K562 (cell line): Measurements from ENCODE around the gene HEXIM2. TPM values are rescaled to one million over a fixed set of nuclear protein-coding genes. Genes with fewer than 3 reads are reported as not detected.

ENCODE experiments used
- ATF4 ChIP-seq: fragments of 450-650 bp; formaldehyde crosslinking; IDR thresholded peaks from 2 replicates; pipeline ENCODE4 v1.4.0; 2022; ENCODE audit warnings: mild to moderate bottlenecking, moderate library complexity
- CEBPZ ChIP-seq: fragments of 150-350 bp; IDR thresholded peaks from 2 replicates; pipeline ENCODE4 v1.6.1; 2014; ENCODE audit warnings: low read depth, mild to moderate bottlenecking, low read length, borderline replicate concordance
- E2F6 ChIP-seq, 2 experiments: IDR thresholded peaks; 2 replicates each; pipeline ENCODE4 v1.6.1; 2011; ENCODE audit warnings: borderline replicate concordance in 1 of 2, control low read depth in 1 of 2, low read depth in 1 of 2, low read length in 1 of 2, mild to moderate bottlenecking in 1 of 2, mixed read lengths in 1 of 2, moderate library complexity in 1 of 2; ENCODE audit not compliant: insufficient read depth in 1 of 2, insufficient read length in 1 of 2, poor library complexity in 1 of 2, severe bottlenecking in 1 of 2; ENCODE audit errors: extremely low read depth in 1 of 2
- ETV6 ChIP-seq, 3 experiments: fragments of 150-350 bp in 1 of 3; sonication (generic) in 1 of 3; formaldehyde crosslinking in 1 of 3; IDR thresholded peaks; 2 replicates each; pipeline versions ENCODE4 v1.6.1 to v1.8.0; 2014 to 2022; ENCODE audit warnings: borderline replicate concordance in 2 of 3, low read depth in 2 of 3, antibody characterized with exemption in 1 of 3, low read length in 1 of 3, mild to moderate bottlenecking in 1 of 3, missing genetic modification reagents in 1 of 3
- GTF2A2 ChIP-seq: IDR thresholded peaks from 2 replicates; pipeline ENCODE4 v1.6.1; 2016; ENCODE audit warnings: mild to moderate bottlenecking, missing genetic modification characterization, missing compliant biosample characterization
- HDAC2 ChIP-seq: fragments of 450-650 bp; IDR thresholded peaks from 2 replicates; pipeline ENCODE4 v1.6.1; 2016; ENCODE audit warnings: mild to moderate bottlenecking
- HLTF ChIP-seq: fragments of 450-650 bp; IDR thresholded peaks from 2 replicates; pipeline ENCODE4 v1.6.1; 2016
- NFIX ChIP-seq: fragments of 250-450 bp; sonication (Bioruptor Pico); IDR thresholded peaks from 2 replicates; pipeline ENCODE4 v1.4.0; 2020; ENCODE audit warnings: low read depth, mild to moderate bottlenecking, moderate library complexity
- SLC30A9 ChIP-seq: fragments of 250-450 bp; sonication (Bioruptor Pico); IDR thresholded peaks from 2 replicates; pipeline ENCODE4 v1.8.0; 2022; ENCODE audit warnings: mild to moderate bottlenecking, moderate library complexity
- SMARCB1 ChIP-seq: IDR thresholded peaks from 2 replicates; pipeline ENCODE4 v1.6.1; 2011; ENCODE audit warnings: improper control_type of control experiment, low read depth; ENCODE audit not compliant: insufficient read length
- TAF9B ChIP-seq: fragments of 450-650 bp; IDR thresholded peaks from 2 replicates; pipeline ENCODE4 v1.6.1; 2018; ENCODE audit warnings: mild to moderate bottlenecking; ENCODE audit not compliant: partially characterized antibody
- ZBED1 ChIP-seq: IDR thresholded peaks from 2 replicates; pipeline ENCODE4 v1.6.1; 2014
- ZFP91 ChIP-seq: sonication (generic); formaldehyde crosslinking; IDR thresholded peaks from 2 replicates; pipeline ENCODE4 v1.8.0; 2022; ENCODE audit warnings: mild to moderate bottlenecking, missing genetic modification reagents
- ZNF280B ChIP-seq: fragments of 250-450 bp; sonication (Bioruptor Pico); IDR thresholded peaks from 2 replicates; pipeline ENCODE4 v1.5.1; 2021; ENCODE audit warnings: mild to moderate bottlenecking
- ZNF76 ChIP-seq: fragments of 250-450 bp; sonication (Bioruptor Pico); IDR thresholded peaks from 2 replicates; pipeline ENCODE4 v1.4.0; 2020; ENCODE audit warnings: mild to moderate bottlenecking, moderate library complexity, borderline replicate concordance
- polyA plus RNA-seq, 8 experiments: library from polyadenylated mRNA; depleted of rRNA in 4 of 8; stranded (reverse) in 5 of 8; unstranded in 3 of 8; fragments of >200 nt; fragmentation: Nextera tagmentation in 2 of 8; fragmentation: Illumina TruSeq in 1 of 8; extraction: Ambion mirVana in 2 of 8; extraction: Trizol in 1 of 8; gene quantifications; 2 replicates each; pipeline versions ENCODE4 v1.2.1 to v1.2.3, GENCODE V29; 2011 to 2014; ENCODE audit warnings: inconsistent platforms in 1 of 8, missing spikeins in 1 of 8
- total RNA-seq, 7 experiments: library from RNA; depleted of rRNA in 6 of 7; stranded (reverse); fragments of >200 nt in 6 of 7; fragmentation: Illumina TruSeq in 2 of 7; extraction: Trizol in 2 of 7; gene quantifications; 2 replicates each; pipeline versions ENCODE4 v1.2.1 to v1.2.3, GENCODE V29; 2011 to 2021; ENCODE audit warnings: low replicate concordance in 1 of 7

HEXIM2 gene
- total and polyA plus RNA-seq, 9 of the 15 experiments (the other 6 are each of a cell fraction or from before 2014, with no cell fraction given): 0.69 to 3.4 (median 1.1) TPM; not detected in 2

- TF ChIP-seq ZNF280B (CRISPR knock-in tag) (0 out of 2 replicates have a peak, but pooled peaks have one; percentile 82), NFIX (CRISPR knock-in tag) (no peak), ATF4 (CRISPR knock-in tag) (peak; percentile 87), HDAC2 (peak; percentile 93), SMARCB1 (no peak), ETV6 (IDR thresholded peaks at IDR 0.05; ENCODE audit: borderline replicate concordance in 1 of 2, low read depth in 2 of 2, low read length in 1 of 2) (peak; percentile 62 to 70; a peak in 1 of 4 replicates), ETV6 (CRISPR knock-in tag; IDR thresholded peaks at IDR 0.05; ENCODE audit: borderline replicate concordance) (no peak), ZNF76 (CRISPR knock-in tag) (no peak), TAF9B (peak; percentile 96), E2F6 (IDR thresholded peaks at IDR 0.05; ENCODE audit: borderline replicate concordance in 1 of 2, extremely low read depth in 1 of 2, insufficient read depth in 1 of 2, insufficient read length in 1 of 2, low read depth in 1 of 2, low read length in 1 of 2, poor library complexity in 1 of 2, severe bottlenecking in 1 of 2) (peak in 1 of 2 experiments; percentile 59), GTF2A2 (tag) (no peak), SLC30A9 (CRISPR knock-in tag) (no peak), HLTF (peak; percentile 98), ZFP91 (CRISPR knock-in tag) (0 out of 2 replicates have a peak, but pooled peaks have one; percentile 13), CEBPZ (no peak; the same call in 1 of the 2 replicates), ZBED1 (peak; percentile 78; the same call in 1 of the 2 replicates)
Measured at GRCh38 chr17:45148183-45149036, 13.3 kb upstream of the HEXIM2 start, which contains the start of gene HEXIM1 (continued).
